ENCODE measurements around the gene VDAC2. TPM values are rescaled to one million over a fixed set of nuclear protein-coding genes. Genes with fewer than 3 reads are reported as not detected.
A peak's percentile ranks its signal among the peaks of the same experiment; 100 is the strongest.

The VDAC2 gene
- total RNA-seq, 1 donor from 2014 or later, result 161 TPM

- Mint-ChIP-seq H3K4me1 (ENCODE audit: low read depth) (peaks cover 73% of the 10 kb centered on the region), H3K27me3 (ENCODE audit: low read depth) (no peaks in the 10 kb centered on the region), H3K4me3 (ENCODE audit: unreplicated experiment) (peak overlapping the region; percentile 19), H3K9me3 (ENCODE audit: low read depth) (no peaks in the 10 kb centered on the region), H3K27ac (ENCODE audit: unreplicated experiment) (peak overlapping the region; percentile 96), H3K36me3 (ENCODE audit: low read depth) (peaks cover 35% of the 10 kb centered on the region)
- DNase-seq (ENCODE audit: low spot score), result no peak
- TF ChIP-seq CTCF (IDR thresholded peaks at IDR 0.05), result no peak
Observed at GRCh38 chr10:75226656-75227055, 16.1 kb downstream of the VDAC2 start.

DNA sequence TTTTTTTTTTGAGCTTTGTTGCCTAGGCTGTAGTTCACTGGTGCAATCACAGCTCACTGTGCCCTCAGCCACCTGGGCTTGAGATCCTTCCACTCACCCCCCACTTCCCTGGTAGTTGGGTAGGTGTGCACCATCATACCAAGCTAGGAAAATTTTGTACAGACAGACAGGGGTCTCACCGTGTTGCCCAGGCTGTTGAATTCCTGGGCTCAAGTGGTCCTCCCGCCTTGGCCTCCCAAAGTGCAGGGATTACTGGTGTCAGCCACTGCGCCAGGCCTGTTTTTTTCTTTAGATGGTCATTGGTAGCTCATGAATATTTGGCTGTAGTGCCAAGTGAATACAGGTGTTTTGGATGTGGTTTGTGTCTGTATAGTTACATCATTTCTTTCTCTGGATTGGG is 17.7 kb downstream of the VDAC2 start:
- H3K9me3 Mint-ChIP-seq (ENCODE audit: low read depth), result no peaks in the 10 kb centered on the region
- H3K36me3 Mint-ChIP-seq (ENCODE audit: low read depth), result peaks cover 30% of the 10 kb centered on the region
- peak overlapping the region; percentile 85 for H3K27ac Mint-ChIP-seq (ENCODE audit: unreplicated experiment)
- no peak for TF ChIP-seq CTCF (IDR thresholded peaks at IDR 0.05)
- peak; percentile 17 for DNase-seq (ENCODE audit: low spot score)
- no peaks in the 10 kb centered on the region for H3K27me3 Mint-ChIP-seq (ENCODE audit: low read depth)
- no peak overlapping the region for H3K4me3 Mint-ChIP-seq (ENCODE audit: unreplicated experiment)
- peaks cover 69% of the 10 kb centered on the region for H3K4me1 Mint-ChIP-seq (ENCODE audit: low read depth)

GRCh38 chr10:75228834-75229233 is 18.2 kb downstream of the VDAC2 start:
- Mint-ChIP-seq H3K27ac (ENCODE audit: unreplicated experiment) (peak overlapping the region; percentile 85), H3K4me1 (ENCODE audit: low read depth) (peaks cover 67% of the 10 kb centered on the region), H3K9me3 (ENCODE audit: low read depth) (no peaks in the 10 kb centered on the region), H3K36me3 (ENCODE audit: low read depth) (peaks cover 24% of the 10 kb centered on the region), H3K27me3 (ENCODE audit: low read depth) (no peaks in the 10 kb centered on the region), H3K4me3 (ENCODE audit: unreplicated experiment) (no peak overlapping the region)
- no peak for TF ChIP-seq CTCF (IDR thresholded peaks at IDR 0.05)
- DNase-seq (ENCODE audit: low spot score), result no peak

- TF ChIP-seq CTCF (IDR thresholded peaks at IDR 0.05), result no peak
- Mint-ChIP-seq H3K27me3 (ENCODE audit: low read depth) (no peaks in the 10 kb centered on the region), H3K4me3 (ENCODE audit: unreplicated experiment) (no peak overlapping the region), H3K9me3 (ENCODE audit: low read depth) (no peaks in the 10 kb centered on the region), H3K4me1 (ENCODE audit: low read depth) (peaks cover 55% of the 10 kb centered on the region), H3K27ac (ENCODE audit: unreplicated experiment) (peak overlapping the region; percentile 78), H3K36me3 (ENCODE audit: low read depth) (peaks cover 19% of the 10 kb centered on the region)
- DNase-seq (ENCODE audit: low spot score), result no peak
Observed at GRCh38 chr10:75229971-75230370, 19.4 kb downstream of the VDAC2 start.

- TF ChIP-seq CTCF (IDR thresholded peaks at IDR 0.05), result peak; percentile 93
- no peak overlapping the region for H3K4me3 Mint-ChIP-seq (ENCODE audit: unreplicated experiment)
- no peak for DNase-seq (ENCODE audit: low spot score)
- H3K9me3 Mint-ChIP-seq (ENCODE audit: low read depth), result no peaks in the 10 kb centered on the region
- no peaks in the 10 kb centered on the region for H3K27me3 Mint-ChIP-seq (ENCODE audit: low read depth)
- H3K27ac Mint-ChIP-seq (ENCODE audit: unreplicated experiment), result peak overlapping the region; percentile 91
- H3K36me3 Mint-ChIP-seq (ENCODE audit: low read depth), result peaks cover 19% of the 10 kb centered on the region
- peaks cover 49% of the 10 kb centered on the region for H3K4me1 Mint-ChIP-seq (ENCODE audit: low read depth)
Observed at GRCh38 chr10:75230600-75231038, 20.0 kb downstream of the VDAC2 start.
